GM04503 (cell line): ENCODE data around the gene ENO3.

ENCODE experiments used
- DNase-seq: peaks from one replicate; pipeline ENCODE4 v3.0.0-alpha.2; 2012; ENCODE audit warnings: low read depth

ENO3 gene

GRCh38 chr17:4950075-4950745, 709 bp upstream of the ENO3 start:
- DNase-seq: no peak

- no peak for DNase-seq
Measured at GRCh38 chr17:4951486-4951885, 567 bp downstream of the ENO3 start.

GRCh38 chr17:4953451-4953961, 2.6 kb downstream of the ENO3 start:
- peak; percentile 68 for DNase-seq

DNA sequence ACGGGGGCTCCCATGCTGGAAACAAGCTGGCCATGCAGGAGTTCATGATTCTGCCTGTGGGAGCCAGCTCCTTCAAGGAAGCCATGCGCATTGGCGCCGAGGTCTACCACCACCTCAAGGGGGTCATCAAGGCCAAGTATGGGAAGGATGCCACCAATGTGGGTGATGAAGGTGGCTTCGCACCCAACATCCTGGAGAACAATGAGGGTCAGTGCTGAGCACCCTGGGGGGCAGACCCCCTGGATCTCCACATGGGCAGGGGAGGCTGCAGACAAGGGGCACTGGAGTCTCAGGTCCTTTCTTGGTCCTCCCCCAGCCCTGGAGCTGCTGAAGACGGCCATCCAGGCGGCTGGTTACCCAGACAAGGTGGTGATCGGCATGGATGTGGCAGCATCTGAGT, 4.2 kb downstream of the ENO3 start:
- no peak for DNase-seq

- DNase-seq: no peak
Measured at GRCh38 chr17:4956493-4957061, 5.7 kb downstream of the ENO3 start.

DNA sequence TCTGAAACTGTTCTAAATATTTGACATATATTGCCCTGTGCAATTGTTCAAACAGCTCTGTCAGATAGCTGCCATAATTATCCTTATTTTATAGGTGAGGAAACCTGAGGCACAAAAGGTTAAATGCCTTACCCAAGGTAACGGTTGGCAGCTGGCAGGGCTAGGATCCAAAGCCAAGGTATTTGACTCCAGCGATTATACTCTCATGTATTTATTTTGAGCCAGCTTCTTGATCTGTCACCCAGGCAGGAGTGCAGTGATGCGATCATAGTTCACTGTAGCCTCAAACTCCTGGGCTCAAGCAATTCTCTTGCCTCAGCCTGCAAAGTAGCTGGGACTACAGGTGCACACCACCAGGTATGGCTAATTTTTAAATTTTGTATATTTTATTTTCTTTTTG, 7.2 kb downstream of the ENO3 start:
- DNase-seq: no peak

DNA sequence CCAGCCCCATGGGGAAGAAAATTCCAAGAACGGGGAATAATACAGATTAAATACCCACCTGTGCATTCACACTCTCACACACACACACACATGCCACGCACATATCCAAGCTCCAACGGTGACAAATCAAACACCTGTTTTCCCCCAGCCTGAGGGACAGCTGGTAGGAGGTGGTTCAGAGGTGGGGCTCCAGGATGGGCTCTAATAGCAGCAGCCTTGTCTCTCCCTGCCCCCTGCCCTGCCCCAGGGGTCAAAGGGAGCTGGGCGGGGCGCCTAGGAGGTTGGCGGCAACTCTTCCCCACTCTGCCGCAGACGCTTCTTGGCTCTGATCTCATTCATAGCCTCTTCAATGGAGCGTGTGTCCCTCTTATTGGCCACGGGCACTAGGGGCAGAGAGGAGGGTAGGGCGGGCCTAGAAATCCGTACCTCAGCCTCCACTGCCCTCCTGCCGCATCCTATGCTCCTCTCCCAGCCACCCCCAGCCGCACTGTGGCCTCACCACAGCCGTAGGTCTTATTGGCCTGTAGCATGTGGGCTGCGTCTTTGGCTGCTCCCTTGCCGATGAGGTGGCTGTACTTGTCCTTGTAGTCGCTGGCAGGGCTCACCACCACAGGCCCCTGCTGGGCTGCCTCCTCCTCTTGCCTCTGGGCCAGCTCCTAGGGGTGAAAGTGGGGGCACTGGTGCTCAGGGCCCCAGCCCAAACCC, 8.5 kb downstream of the ENO3 start:
- DNase-seq: no peak

GRCh38 chr17:4960279-4960922, 9.5 kb downstream of the ENO3 start:
- DNase-seq: no peak

- DNase-seq: no peak
Measured at GRCh38 chr17:4965311-4965986, 14.5 kb downstream of the ENO3 start.

GRCh38 chr17:4966844-4967538, 16.1 kb downstream of the ENO3 start:
- DNase-seq: peak; percentile 99

- DNase-seq: peak; percentile 85
Measured at GRCh38 chr17:4967539-4968485, 16.9 kb downstream of the ENO3 start, which contains the start of gene SPAG7. Gene SPAG7, minus strand, starts transcription at chr17:4967817. Its CDS starts 13 bp downstream, at chr17:4967804.

- no peak for DNase-seq
Measured at GRCh38 chr17:4968486-4969046, 17.6 kb downstream of the ENO3 start.

DNA sequence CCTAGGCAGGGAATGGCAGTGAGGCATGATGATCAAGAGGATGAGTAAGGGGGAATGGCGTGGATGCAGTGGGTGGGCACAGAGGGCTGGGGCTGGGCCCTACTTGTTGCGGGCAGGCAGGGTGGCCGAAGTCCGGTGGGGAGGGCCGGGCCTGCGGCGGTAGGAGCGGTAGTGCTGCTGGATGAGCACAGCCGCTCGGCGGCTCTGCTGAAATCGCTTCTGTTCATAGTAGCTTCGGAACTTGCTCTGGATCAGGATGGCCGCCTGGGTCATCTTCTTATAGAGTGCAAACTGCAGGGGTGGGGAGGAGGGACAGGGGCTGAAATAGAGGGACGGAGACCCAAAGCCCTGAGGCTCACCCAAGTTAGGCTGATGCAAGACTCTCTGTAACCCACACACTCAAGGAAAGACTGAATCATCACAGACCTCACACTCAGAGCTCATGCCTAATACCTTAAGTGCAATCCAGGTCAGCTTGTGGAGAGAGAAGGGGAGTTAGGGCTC, 18.2 kb downstream of the ENO3 start:
- DNase-seq: peak; percentile 78

GRCh38 chr17:4969551-4970173, 18.7 kb downstream of the ENO3 start:
- no peak for DNase-seq

DNA sequence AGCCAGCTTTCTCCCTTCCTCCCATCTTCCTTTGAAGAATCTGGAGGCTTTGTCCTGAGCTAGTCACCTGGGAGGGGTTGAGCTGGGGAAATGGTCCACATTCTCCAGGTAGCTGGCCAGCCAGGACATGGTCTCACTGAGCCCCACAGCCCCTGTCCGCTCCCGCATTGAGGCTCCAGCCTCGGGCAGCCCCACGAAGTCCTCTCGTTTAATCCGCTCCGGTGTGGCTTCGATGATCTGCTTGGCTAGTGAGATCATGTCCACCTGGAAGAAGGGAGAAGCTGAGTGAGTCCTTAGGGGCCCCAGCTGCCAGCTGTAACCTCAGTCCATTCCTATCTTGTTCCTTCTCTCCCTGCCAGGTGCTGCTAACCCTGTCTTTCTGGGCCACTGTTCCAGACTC, 19.4 kb downstream of the ENO3 start:
- DNase-seq: no peak

DNA sequence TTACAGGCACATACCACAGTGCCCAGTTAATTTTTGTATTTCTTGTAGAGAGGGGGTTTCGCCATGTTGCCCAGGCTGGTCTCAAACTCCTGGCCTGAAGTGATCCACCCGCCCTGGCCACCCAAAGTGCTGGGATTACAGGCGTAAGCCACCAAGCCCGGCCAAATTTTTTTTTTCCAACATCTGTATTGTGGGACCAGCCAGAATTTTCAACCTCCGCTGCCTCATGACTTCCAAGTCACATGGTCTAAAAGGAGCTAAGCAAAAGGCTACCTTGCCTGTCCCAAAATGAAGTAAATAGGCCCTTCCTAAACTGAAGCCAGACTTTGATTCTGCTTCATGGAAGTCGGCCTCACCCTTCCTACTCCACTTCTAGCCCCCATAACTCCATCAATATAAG, 20.9 kb downstream of the ENO3 start:
- DNase-seq: no peak

GRCh38 chr17:4972322-4972721, 21.4 kb downstream of the ENO3 start:
- no peak for DNase-seq

- DNase-seq: no peak
Measured at GRCh38 chr17:4972752-4973151, 21.8 kb downstream of the ENO3 start.
